Thoracic aorta (tissue), 2 donors: ENCODE results near the gene BTN3A1. TPM values are rescaled to one million over a fixed set of nuclear protein-coding genes. Genes with fewer than 3 reads are reported as not detected.

Experiments
- ATAC-seq: fragments of 150-250 bp; one replicate; pipeline ENCODE4 v1.8.0; 2017; ENCODE audit warnings: low read depth; ENCODE audit not compliant: insufficient number of reproducible peaks, low FRiP score
- DNase-seq: peaks from one replicate; pipeline ENCODE4 v3.0.0-alpha.2; 2020; ENCODE audit warnings: low spot score
- H3K27ac ChIP-seq, 2 donors: fragments of 200-600 bp; sonication (generic); 1 replicate in 1 of 2; 2 replicates in 1 of 2; pipeline ENCODE4 v1.5.1; 2016; ENCODE audit warnings: mild to moderate bottlenecking in 2 of 2, moderate library complexity in 2 of 2
- H3K27me3 ChIP-seq: fragments of 200-600 bp; sonication (generic); replicated peaks from 2 replicates; pipeline ENCODE4 v1.6.0; 2016; ENCODE audit warnings: mild to moderate bottlenecking; ENCODE audit not compliant: insufficient read depth
- H3K36me3 ChIP-seq: fragments of 200-600 bp; sonication (generic); one replicate; pipeline ENCODE4 v1.5.1; 2016
- H3K4me1 ChIP-seq, 2 donors: fragments of 200-600 bp; sonication (generic); 1 replicate in 1 of 2; 2 replicates in 1 of 2; pipeline versions ENCODE4 v1.5.1 to v1.6.0; 2016; ENCODE audit warnings: low read depth in 2 of 2, mild to moderate bottlenecking in 1 of 2; ENCODE audit not compliant: control insufficient read depth in 1 of 2
- H3K4me3 ChIP-seq: fragments of 200-600 bp; sonication (generic); 2 replicates; pipeline ENCODE4 v1.5.1; 2016; ENCODE audit warnings: mild to moderate bottlenecking
- H3K9me3 ChIP-seq: fragments of 200-600 bp; sonication (generic); 2 replicates; pipeline ENCODE4 v1.5.1; 2016
- total RNA-seq, 2 donors: library from RNA; depleted of rRNA; stranded (reverse); fragments of >200 nt; gene quantifications; one replicate each; pipeline versions ENCODE4 v1.1.0 to v1.2.3, GENCODE V29; 2016
- TF ChIP-seq, protein P1 (sequence below): fragments of 200-600 bp; sonication (generic); IDR thresholded peaks from one replicate; pipeline ENCODE4 v1.5.1; 2019; ENCODE audit warnings: antibody characterized with exemption

BTN3A1 gene
- total RNA-seq, 2 donors from 2014 or later: 11.9 to 13.5 TPM

DNA sequence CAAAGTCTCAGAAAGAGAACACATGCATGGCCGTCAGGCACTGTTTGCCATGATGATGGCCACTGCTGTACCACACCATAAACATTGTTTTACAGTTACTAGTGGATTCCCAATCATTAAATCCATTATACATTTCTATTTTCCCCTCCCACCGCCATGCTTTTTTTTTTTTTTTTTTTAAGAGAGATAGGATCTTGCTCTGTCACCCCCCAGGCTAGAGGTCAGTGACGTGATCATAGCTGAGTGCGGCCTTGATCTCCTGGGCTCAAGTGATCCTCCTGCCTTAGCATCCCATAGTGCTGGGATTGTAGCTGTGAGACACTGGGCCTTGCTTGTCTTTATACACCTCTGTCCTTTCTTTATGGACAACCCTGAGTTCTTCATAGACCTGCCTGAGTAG, 33.9 kb downstream of the BTN3A1 start:
- peaks cover 16 to 31% of the 10 kb centered on the region in 2 donors for H3K4me1 ChIP-seq
- H3K4me3 ChIP-seq: no peak overlapping the region
- H3K36me3 ChIP-seq: no peaks in the 10 kb centered on the region
- no peaks in the 10 kb centered on the region for H3K9me3 ChIP-seq
- DNase-seq (no peak), ATAC-seq (no peak)
- TF ChIP-seq, protein P1, sequence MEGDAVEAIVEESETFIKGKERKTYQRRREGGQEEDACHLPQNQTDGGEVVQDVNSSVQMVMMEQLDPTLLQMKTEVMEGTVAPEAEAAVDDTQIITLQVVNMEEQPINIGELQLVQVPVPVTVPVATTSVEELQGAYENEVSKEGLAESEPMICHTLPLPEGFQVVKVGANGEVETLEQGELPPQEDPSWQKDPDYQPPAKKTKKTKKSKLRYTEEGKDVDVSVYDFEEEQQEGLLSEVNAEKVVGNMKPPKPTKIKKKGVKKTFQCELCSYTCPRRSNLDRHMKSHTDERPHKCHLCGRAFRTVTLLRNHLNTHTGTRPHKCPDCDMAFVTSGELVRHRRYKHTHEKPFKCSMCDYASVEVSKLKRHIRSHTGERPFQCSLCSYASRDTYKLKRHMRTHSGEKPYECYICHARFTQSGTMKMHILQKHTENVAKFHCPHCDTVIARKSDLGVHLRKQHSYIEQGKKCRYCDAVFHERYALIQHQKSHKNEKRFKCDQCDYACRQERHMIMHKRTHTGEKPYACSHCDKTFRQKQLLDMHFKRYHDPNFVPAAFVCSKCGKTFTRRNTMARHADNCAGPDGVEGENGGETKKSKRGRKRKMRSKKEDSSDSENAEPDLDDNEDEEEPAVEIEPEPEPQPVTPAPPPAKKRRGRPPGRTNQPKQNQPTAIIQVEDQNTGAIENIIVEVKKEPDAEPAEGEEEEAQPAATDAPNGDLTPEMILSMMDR: no peak
- no peaks in the 10 kb centered on the region for H3K27me3 ChIP-seq
- no peak overlapping the region for H3K27ac ChIP-seq

DNA sequence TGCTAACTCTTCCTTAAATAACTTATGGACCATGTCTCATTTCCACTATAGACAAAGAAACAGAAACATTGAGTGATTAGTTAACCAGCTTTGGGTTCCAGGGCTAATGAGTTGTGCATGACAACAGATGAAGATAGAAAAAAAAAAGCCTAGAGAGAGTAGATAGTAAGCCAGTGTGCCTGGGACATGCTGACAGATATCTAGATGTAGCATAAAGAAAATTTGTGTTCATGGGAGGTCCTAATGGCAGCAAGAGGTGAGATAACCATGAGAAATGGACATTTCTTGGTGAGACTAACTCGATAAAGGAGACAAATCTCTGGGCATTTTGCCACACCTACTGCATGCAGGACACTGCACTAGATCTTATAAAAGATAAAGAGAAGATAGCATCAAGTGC, 35.5 kb downstream of the BTN3A1 start:
- no peak for DNase-seq
- TF ChIP-seq, protein P1: no peak

DNA sequence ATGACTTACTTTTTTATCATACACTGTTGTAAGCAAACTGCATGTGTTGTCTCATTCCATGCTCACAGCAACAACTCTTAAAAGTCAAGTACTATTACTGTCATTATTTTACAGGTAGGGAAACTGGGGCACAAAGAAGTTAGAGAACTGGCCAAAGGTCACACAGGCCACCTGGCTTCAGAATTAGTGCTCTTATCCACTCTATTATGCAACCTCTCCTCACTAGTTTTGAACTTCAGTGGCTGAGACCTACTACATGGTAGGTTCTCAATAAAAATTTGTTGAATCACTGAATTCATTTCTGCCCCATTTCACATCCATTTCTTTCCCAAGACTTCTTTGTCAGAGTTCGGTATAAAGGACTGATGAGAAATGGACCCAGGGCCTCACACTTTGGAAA, 35.9 kb downstream of the BTN3A1 start:
- TF ChIP-seq, protein P1: no peak
- ATAC-seq: no peak
- no peak overlapping the region for H3K27ac ChIP-seq
- H3K36me3 ChIP-seq: no peaks in the 10 kb centered on the region
- H3K27me3 ChIP-seq: no peaks in the 10 kb centered on the region
- no peak overlapping the region for H3K4me3 ChIP-seq
- no peaks in the 10 kb centered on the region for H3K9me3 ChIP-seq
- peaks cover 14 to 23% of the 10 kb centered on the region in 2 donors for H3K4me1 ChIP-seq
- no peak for DNase-seq

More for the DNA sequence above, 35.5 kb downstream of the BTN3A1 start:
- no peak for ATAC-seq
- Histone ChIP-seq H3K36me3 (no peaks in the 10 kb centered on the region), H3K4me3 (no peak overlapping the region), H3K27me3 (no peaks in the 10 kb centered on the region), H3K27ac (no peak overlapping the region), H3K9me3 (no peaks in the 10 kb centered on the region), H3K4me1 (peaks cover 19 to 27% of the 10 kb centered on the region in 2 donors)

DNA sequence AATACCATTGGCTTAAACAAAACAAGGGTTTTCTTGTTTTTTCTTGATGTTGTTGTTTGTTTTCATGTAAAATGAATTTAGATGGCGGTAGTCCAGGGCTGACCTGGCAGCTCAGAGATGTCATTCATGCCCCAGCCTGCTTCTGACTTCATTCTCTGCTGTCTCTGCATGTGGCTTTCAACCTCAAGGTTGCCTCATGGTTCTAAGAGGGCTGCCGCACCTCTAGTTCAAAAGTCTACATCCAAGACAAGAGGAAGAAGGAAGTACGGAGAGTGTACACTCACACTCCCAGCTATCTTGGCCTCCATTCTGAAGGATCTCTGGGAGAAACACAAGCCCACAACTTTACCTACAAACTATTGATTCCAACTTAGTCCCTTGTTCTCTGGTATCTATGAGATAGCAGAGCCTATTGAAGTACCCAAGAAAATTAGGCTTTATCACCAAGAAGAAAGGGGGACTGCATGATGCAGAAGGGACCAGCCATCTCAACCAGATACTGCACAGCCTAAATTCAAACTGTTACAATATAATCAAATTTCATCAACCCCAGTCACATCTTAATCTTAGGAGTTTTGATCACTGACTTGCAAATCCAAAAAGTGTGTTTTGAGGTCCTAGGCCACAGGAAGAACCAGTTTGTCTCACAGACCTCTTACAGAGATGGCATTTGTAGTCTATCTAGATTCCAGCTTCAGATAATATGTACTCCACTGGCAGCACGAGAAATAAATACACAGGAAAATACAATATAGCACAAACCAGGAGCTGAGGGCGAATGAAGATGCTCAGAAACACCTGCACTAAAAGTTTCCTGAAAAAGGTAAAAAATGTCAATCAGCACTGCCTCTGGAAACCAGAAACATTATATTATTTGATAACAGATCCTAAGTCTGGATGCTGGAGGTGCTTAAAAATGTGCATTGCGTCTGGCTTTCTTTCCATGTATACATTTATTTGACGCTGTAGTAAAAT, 37.4 kb downstream of the BTN3A1 start:
- no peak for DNase-seq
- H3K4me1 ChIP-seq: peaks cover 13 to 21% of the 10 kb centered on the region in 2 donors
- H3K27me3 ChIP-seq: no peaks in the 10 kb centered on the region
- ATAC-seq: no peak
- peak overlapping the region in 1 of 2 donors; percentile 76 for H3K27ac ChIP-seq
- H3K4me3 ChIP-seq: peak overlapping the region; percentile 84
- TF ChIP-seq, protein P1: no peak
- no peaks in the 10 kb centered on the region for H3K9me3 ChIP-seq
- no peaks in the 10 kb centered on the region for H3K36me3 ChIP-seq

DNA sequence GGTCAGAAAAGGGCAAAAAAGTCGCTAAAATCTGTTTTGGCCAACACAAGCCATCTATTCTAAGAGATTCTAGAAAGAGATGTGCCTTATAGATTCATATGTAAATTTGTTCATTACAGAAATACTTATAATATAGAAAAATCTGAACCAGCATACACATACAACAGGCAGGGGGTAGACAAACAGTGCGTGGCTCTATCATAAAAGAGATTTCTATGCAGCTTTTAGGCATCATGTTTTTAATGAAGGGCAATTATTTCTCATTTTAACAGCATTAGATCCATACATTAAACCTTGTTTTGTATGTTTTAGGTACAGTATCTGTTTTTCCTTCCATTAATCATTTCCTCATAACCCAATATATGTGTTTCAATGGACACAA, 38.9 kb downstream of the BTN3A1 start:
- Histone ChIP-seq H3K4me1 (peaks cover 13 to 21% of the 10 kb centered on the region in 2 donors), H3K27me3 (no peaks in the 10 kb centered on the region), H3K27ac (peak overlapping the region; percentile 76 to 90), H3K4me3 (peak overlapping the region; percentile 84), H3K9me3 (no peaks in the 10 kb centered on the region), H3K36me3 (no peaks in the 10 kb centered on the region)
- DNase-seq (no peak), ATAC-seq (no peak)
- TF ChIP-seq, protein P1: no peak
